IMR-90 (cell line): ENCODE data around the gene PTPN11. TPM values are rescaled to one million over a fixed set of nuclear protein-coding genes. Genes with fewer than 3 reads are reported as not detected.
"Not testable (repeated sequence)": the region's sequence is repeated elsewhere in the genome, so short reads cannot be mapped to it uniquely, and the experiment has no call there.

Experiments used
- ATAC-seq: fragments of 200-7000 bp; cut with Tn5 transposase; 2 replicates; pipeline ENCODE4 v1.9.1; 2020; ENCODE audit warnings: low read depth, mild to moderate bottlenecking, moderate library complexity
- BruUV-seq: library from RNA; stranded (reverse); fragments of 400-500 nt; replicated peaks from 2 replicates; lab custom pipeline; 2021; lab: Mats Ljungman, UMichigan
- CTCF ChIA-PET: fragments of 300-600 bp; formaldehyde crosslinking; extraction: SDS; loops from one replicate; lab custom pipeline; 2021; ENCODE audit warnings: antibody characterized with exemption; lab: Yijun Ruan, JAX
- POLR2A ChIA-PET: fragments of 300-600 bp; sonication (Branson Sonifier 250); formaldehyde crosslinking; loops from one replicate; lab custom pipeline; 2022; ENCODE audit warnings: antibody characterized with exemption; ENCODE audit not compliant: unreplicated experiment; lab: Charles Lee
- DNase-seq: peaks from one replicate; pipeline ENCODE4 v3.0.0; 2013
- H2AFZ ChIP-seq: replicated peaks from 2 replicates; pipeline ENCODE3; 2013; ENCODE audit warnings: low read length, mild to moderate bottlenecking; ENCODE audit not compliant: poor library complexity
- H2AK5ac ChIP-seq: 2 replicates; pipeline ENCODE4 v1.6.1; 2013; ENCODE audit warnings: low read depth, low read length, inconsistent platforms
- H2AK9ac ChIP-seq: replicated peaks from 2 replicates; pipeline ENCODE3; 2013; ENCODE audit warnings: mild to moderate bottlenecking, low read depth, low read length, moderate library complexity; ENCODE audit not compliant: poor library complexity
- H2BK120ac ChIP-seq: 2 replicates; pipeline ENCODE4 v1.6.1; 2013; ENCODE audit warnings: low read depth, low read length, inconsistent platforms
- H2BK15ac ChIP-seq: 3 replicates; pipeline ENCODE4 v1.6.1; 2013; ENCODE audit warnings: low read depth, low read length, inconsistent platforms
- H2BK20ac ChIP-seq: 2 replicates; pipeline ENCODE4 v1.6.1; 2013; ENCODE audit warnings: low read depth, mild to moderate bottlenecking, inconsistent platforms, low read length, moderate library complexity
- H2BK5ac ChIP-seq: 2 replicates; pipeline ENCODE4 v1.6.1; 2013; ENCODE audit warnings: mild to moderate bottlenecking, low read depth, low read length, inconsistent platforms; ENCODE audit not compliant: poor library complexity, severe bottlenecking
- H3K14ac ChIP-seq: replicated peaks from 2 replicates; pipeline ENCODE4 v1.6.1; 2013; ENCODE audit warnings: low read depth, low read length, inconsistent platforms
- H3K18ac ChIP-seq: 2 replicates; pipeline ENCODE4 v1.6.1; 2013; ENCODE audit warnings: low read depth, low read length, control low read depth
- H3K23ac ChIP-seq: 2 replicates; pipeline ENCODE4 v1.6.1; 2013; ENCODE audit warnings: low read depth, low read length, inconsistent platforms
- H3K27ac ChIP-seq: 2 replicates; pipeline ENCODE4 v1.5.1; 2013; ENCODE audit warnings: mild to moderate bottlenecking, control low read depth, low read length; ENCODE audit not compliant: insufficient read depth
- H3K27me3 ChIP-seq: 2 replicates; pipeline ENCODE4 v1.6.1; 2013; ENCODE audit warnings: low read length; ENCODE audit not compliant: control insufficient read depth, insufficient read depth
- H3K36me3 ChIP-seq: 2 replicates; pipeline ENCODE4 v1.6.1; 2013; ENCODE audit warnings: low read length, mixed read lengths; ENCODE audit not compliant: control insufficient read depth, insufficient read depth
- H3K4ac ChIP-seq: 2 replicates; pipeline ENCODE4 v1.6.1; 2013; ENCODE audit warnings: low read depth, low read length, inconsistent platforms
- H3K4me1 ChIP-seq: 2 replicates; pipeline ENCODE4 v1.6.1; 2013; ENCODE audit warnings: low read length, mixed read lengths; ENCODE audit not compliant: control insufficient read depth, insufficient read depth
- H3K4me2 ChIP-seq: 2 replicates; pipeline ENCODE4 v1.6.1; 2013; ENCODE audit warnings: low read depth, mild to moderate bottlenecking, control low read depth, low read length, moderate library complexity
- H3K4me3 ChIP-seq: 2 replicates; pipeline ENCODE4 v1.5.1; 2013; ENCODE audit warnings: low read depth, mild to moderate bottlenecking, control low read depth, low read length, moderate library complexity; ENCODE audit not compliant: insufficient read depth
- H3K56ac ChIP-seq: 2 replicates; pipeline ENCODE4 v1.6.1; 2013; ENCODE audit warnings: low read length, inconsistent platforms; ENCODE audit not compliant: insufficient read depth; ENCODE audit errors: extremely low read depth
- H3K79me1 ChIP-seq, 2 experiments: 2 replicates each; pipeline ENCODE4 v1.6.1; 2013; ENCODE audit warnings: low read length in 2 of 2, inconsistent platforms in 1 of 2, low read depth in 1 of 2
- H3K9ac ChIP-seq: 2 replicates; pipeline ENCODE4 v1.6.1; 2013; ENCODE audit warnings: low read depth, low read length, control low read depth
- H3K9me1 ChIP-seq: 2 replicates; pipeline ENCODE4 v1.6.1; 2013; ENCODE audit warnings: low read length, inconsistent platforms; ENCODE audit not compliant: insufficient read depth
- H3K9me3 ChIP-seq: 2 replicates; pipeline ENCODE4 v1.6.1; 2013; ENCODE audit warnings: low read length; ENCODE audit not compliant: control insufficient read depth, insufficient read depth
- H4K20me1 ChIP-seq: 2 replicates; pipeline ENCODE4 v1.6.1; 2013; ENCODE audit warnings: low read length, inconsistent platforms; ENCODE audit not compliant: insufficient read depth
- H4K5ac ChIP-seq: 2 replicates; pipeline ENCODE4 v1.6.1; 2013; ENCODE audit warnings: mild to moderate bottlenecking, low read depth, low read length, control low read depth
- H4K8ac ChIP-seq, 2 experiments: 2 replicates each; pipeline ENCODE4 v1.6.1; 2013; ENCODE audit warnings: low read depth in 2 of 2, low read length in 2 of 2, control low read depth in 1 of 2, inconsistent platforms in 1 of 2
- H4K91ac ChIP-seq: 2 replicates; pipeline ENCODE4 v1.6.1; 2013; ENCODE audit warnings: low read depth, low read length, inconsistent platforms; ENCODE audit not compliant: insufficient read depth
- WGBS, 2 experiments: methylation state at CpG; one replicate each; pipeline versions ENCODE4 v1.1.5 to v1.1.7; 2013; ENCODE audit warnings: missing lambda C conversion rate in 2 of 2; ENCODE audit not compliant: insufficient read length in 1 of 2; ENCODE audit errors: extremely low coverage in 2 of 2; 5-methylcytosine and 5-hydroxymethylcytosine counted together
- dilution Hi-C: fragments of 300-500 bp; cut with HindIII; formaldehyde crosslinking; loops from one replicate; pipeline ENCODE4 v1.14.3; 2018; ENCODE audit warnings: low sequenced_read_pairs; ENCODE audit not compliant: unreplicated experiment
- in situ Hi-C: fragments of 300-500 bp; cut with MboI; formaldehyde crosslinking; loops from 3 replicates; pipeline ENCODE4 v1.14.3; 2019; ENCODE audit warnings: low sequenced_read_pairs, inconsistent platforms, mixed read lengths
- intact Hi-C: fragments of 100-400 bp; cut with micrococcal nuclease; formaldehyde crosslinking; loops from 2 replicates; pipeline ENCODE4 v1.10.0; 2022
- polyA plus RNA-seq, 3 experiments: library from polyadenylated mRNA; depleted of rRNA; stranded (reverse); fragments of >200 nt; gene quantifications; 2 replicates each; pipeline ENCODE4 v1.2.3, GENCODE V29; 2012; ENCODE audit warnings: low replicate concordance in 1 of 3
- total RNA-seq: library from RNA; depleted of rRNA; stranded (reverse); fragments of >200 nt; gene quantifications from 2 replicates; pipeline ENCODE4 v1.2.3, GENCODE V29; 2012

Gene PTPN11
- total and polyA plus RNA-seq, 2 of the 4 experiments (the other 2 are of a cell fraction): 52.9 to 135 TPM

- H2BK20ac ChIP-seq, H3K9me1 ChIP-seq, H3K27ac ChIP-seq, H3K4me1 ChIP-seq, H2BK5ac ChIP-seq, H3K14ac ChIP-seq, H4K20me1 ChIP-seq, DNase-seq, ATAC-seq, H3K56ac ChIP-seq, H2AFZ ChIP-seq, H3K27me3 ChIP-seq, H3K9ac ChIP-seq, H3K23ac ChIP-seq, H4K91ac ChIP-seq, H3K79me1 ChIP-seq, CTCF ChIA-PET, BruUV-seq, dilution Hi-C loops, H2AK5ac ChIP-seq, H2AK9ac ChIP-seq, H3K9me3 ChIP-seq, H2BK120ac ChIP-seq, H3K4me3 ChIP-seq, H3K36me3 ChIP-seq, H2BK15ac ChIP-seq, H3K4me2 ChIP-seq, H4K5ac ChIP-seq, H3K4ac ChIP-seq, POLR2A ChIA-PET, H4K8ac ChIP-seq, H3K18ac ChIP-seq: not testable (repeated sequence)
- in situ Hi-C loops (loop anchor here (5.0 to 10.0 kb wide), 2 partner anchors 125 to 193 kb away; no protein-coding TSS in a partner anchor), intact Hi-C loops (loop anchor here (5.0 to 10.0 kb wide), 2 partner anchors 138 to 285 kb away; partner anchors contain the start of gene NAA25)
- WGBS, 2 experiments: no CpG with 5 or more reads among the region's 4 CpGs
These were observed 28.7 kb upstream of the PTPN11 start for GRCh38 chr12:112389922-112390654.
